Stomach (tissue), 4 donors: Measurements from ENCODE around the gene CDH23.

Source experiments
- POLR2A ChIP-seq, 4 donors: fragments of 450-650 bp; IDR thresholded peaks; one replicate each; pipeline ENCODE4 v1.6.1; 2016; ENCODE audit warnings: antibody characterized with exemption in 4 of 4, control low read depth in 2 of 4, mild to moderate bottlenecking in 1 of 4, moderate library complexity in 1 of 4
- TF ChIP-seq, protein P1 (sequence below), 7 experiments: fragments of 450-650 bp in 4 of 7; fragments of 200-600 bp in 3 of 7; sonication (generic) in 3 of 7; IDR thresholded peaks; one replicate each; pipeline ENCODE4 v1.5.1; 2016 to 2019; ENCODE audit warnings: antibody characterized with exemption in 7 of 7, control low read depth in 2 of 7, mild to moderate bottlenecking in 1 of 7

GRCh38 chr10:71454347-71454746 lies 57.6 kb downstream of the CDH23 start:
- TF ChIP-seq, protein P1, sequence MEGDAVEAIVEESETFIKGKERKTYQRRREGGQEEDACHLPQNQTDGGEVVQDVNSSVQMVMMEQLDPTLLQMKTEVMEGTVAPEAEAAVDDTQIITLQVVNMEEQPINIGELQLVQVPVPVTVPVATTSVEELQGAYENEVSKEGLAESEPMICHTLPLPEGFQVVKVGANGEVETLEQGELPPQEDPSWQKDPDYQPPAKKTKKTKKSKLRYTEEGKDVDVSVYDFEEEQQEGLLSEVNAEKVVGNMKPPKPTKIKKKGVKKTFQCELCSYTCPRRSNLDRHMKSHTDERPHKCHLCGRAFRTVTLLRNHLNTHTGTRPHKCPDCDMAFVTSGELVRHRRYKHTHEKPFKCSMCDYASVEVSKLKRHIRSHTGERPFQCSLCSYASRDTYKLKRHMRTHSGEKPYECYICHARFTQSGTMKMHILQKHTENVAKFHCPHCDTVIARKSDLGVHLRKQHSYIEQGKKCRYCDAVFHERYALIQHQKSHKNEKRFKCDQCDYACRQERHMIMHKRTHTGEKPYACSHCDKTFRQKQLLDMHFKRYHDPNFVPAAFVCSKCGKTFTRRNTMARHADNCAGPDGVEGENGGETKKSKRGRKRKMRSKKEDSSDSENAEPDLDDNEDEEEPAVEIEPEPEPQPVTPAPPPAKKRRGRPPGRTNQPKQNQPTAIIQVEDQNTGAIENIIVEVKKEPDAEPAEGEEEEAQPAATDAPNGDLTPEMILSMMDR (IDR thresholded peaks at IDR 0.05) = no peak
- TF ChIP-seq POLR2A (IDR thresholded peaks at IDR 0.05) = no peak
